Loucy (cell line): ENCODE measurements around the gene BIRC3.

Experiments
- H2AFZ ChIP-seq: fragments of 200-600 bp; sonication (generic); 2 replicates; pipeline ENCODE4 v1.6.0; 2016; ENCODE audit warnings: antibody characterized with exemption, mild to moderate bottlenecking, low read length, moderate library complexity
- H3F3A ChIP-seq: fragments of 200-600 bp; 2 replicates; pipeline ENCODE4 v1.6.0; 2016; ENCODE audit warnings: antibody characterized with exemption, low read depth, mild to moderate bottlenecking
- H3K27me3 ChIP-seq: fragments of 200-600 bp; sonication (generic); 2 replicates; pipeline ENCODE4 v1.6.1; 2014; ENCODE audit warnings: low read length, mild to moderate bottlenecking; ENCODE audit not compliant: insufficient read depth, poor library complexity, severe bottlenecking
- H3K36me3 ChIP-seq: fragments of 200-600 bp; sonication (generic); 2 replicates; pipeline ENCODE4 v1.6.1; 2016; ENCODE audit warnings: low read length; ENCODE audit not compliant: insufficient read depth
- H3K4me1 ChIP-seq: fragments of 200-600 bp; sonication (generic); 2 replicates; pipeline ENCODE4 v1.5.1; 2014; ENCODE audit warnings: low read length, mild to moderate bottlenecking; ENCODE audit not compliant: insufficient read depth, poor library complexity, severe bottlenecking
- H3K4me2 ChIP-seq: fragments of 200-600 bp; sonication (generic); 2 replicates; pipeline ENCODE4 v1.6.0; 2014; ENCODE audit warnings: antibody characterized with exemption, low read length, low read depth, mild to moderate bottlenecking; ENCODE audit not compliant: poor library complexity, severe bottlenecking
- H3K4me3 ChIP-seq: fragments of 200-600 bp; sonication (generic); 2 replicates; pipeline ENCODE4 v1.5.1; 2014; ENCODE audit warnings: low read length, mild to moderate bottlenecking, mixed read lengths; ENCODE audit not compliant: poor library complexity, severe bottlenecking
- H3K79me2 ChIP-seq: fragments of 200-600 bp; sonication (generic); 2 replicates; pipeline ENCODE4 v1.6.1; 2014; ENCODE audit warnings: low read length; ENCODE audit not compliant: insufficient read depth
- H3K9ac ChIP-seq: fragments of 200-600 bp; sonication (generic); 2 replicates; pipeline ENCODE4 v1.6.0; 2014; ENCODE audit warnings: mild to moderate bottlenecking, low read depth, low read length, moderate library complexity; ENCODE audit not compliant: poor library complexity, severe bottlenecking
- H3K9me2 ChIP-seq: fragments of 200-600 bp; sonication (generic); replicated peaks from 2 replicates; pipeline ENCODE4 v1.6.1; 2016; ENCODE audit warnings: low read depth, low read length, mixed read lengths
- H3K9me3 ChIP-seq: fragments of 200-600 bp; sonication (generic); 2 replicates; pipeline ENCODE4 v1.6.1; 2014; ENCODE audit warnings: mild to moderate bottlenecking, antibody characterized with exemption, low read length, low read depth; ENCODE audit not compliant: insufficient read depth
- H4K20me1 ChIP-seq: fragments of 200-600 bp; sonication (generic); 2 replicates; pipeline ENCODE4 v1.6.0; 2014; ENCODE audit warnings: antibody characterized with exemption, low read length, mild to moderate bottlenecking; ENCODE audit not compliant: insufficient read depth, poor library complexity, severe bottlenecking
- EZH2phosphoT487 ChIP-seq: fragments of 200-600 bp; IDR thresholded peaks from 2 replicates; pipeline ENCODE4 v1.6.1; 2018; ENCODE audit warnings: antibody characterized with exemption, mild to moderate bottlenecking, moderate library complexity, borderline replicate concordance
- TF ChIP-seq, protein P1 (sequence below): fragments of 200-600 bp; sonication (generic); conservative IDR thresholded peaks from 2 replicates; pipeline ENCODE4 v1.5.1; 2014; ENCODE audit warnings: mild to moderate bottlenecking, antibody characterized with exemption, low read length

The BIRC3 gene

GRCh38 chr11:102317099-102317767 is at the start of gene BIRC3:
TSS of gene BIRC3 (plus strand) at chr11:102317484. CDS start at chr11:102324510, 7,026 bp downstream.
- H3K9me3 ChIP-seq = no peaks in the 10 kb centered on the region
- peak within 1 kb of the TSS; percentile 66 for H3K9ac ChIP-seq
- TF ChIP-seq EZH2phosphoT487 = no peak
- TF ChIP-seq, protein P1, sequence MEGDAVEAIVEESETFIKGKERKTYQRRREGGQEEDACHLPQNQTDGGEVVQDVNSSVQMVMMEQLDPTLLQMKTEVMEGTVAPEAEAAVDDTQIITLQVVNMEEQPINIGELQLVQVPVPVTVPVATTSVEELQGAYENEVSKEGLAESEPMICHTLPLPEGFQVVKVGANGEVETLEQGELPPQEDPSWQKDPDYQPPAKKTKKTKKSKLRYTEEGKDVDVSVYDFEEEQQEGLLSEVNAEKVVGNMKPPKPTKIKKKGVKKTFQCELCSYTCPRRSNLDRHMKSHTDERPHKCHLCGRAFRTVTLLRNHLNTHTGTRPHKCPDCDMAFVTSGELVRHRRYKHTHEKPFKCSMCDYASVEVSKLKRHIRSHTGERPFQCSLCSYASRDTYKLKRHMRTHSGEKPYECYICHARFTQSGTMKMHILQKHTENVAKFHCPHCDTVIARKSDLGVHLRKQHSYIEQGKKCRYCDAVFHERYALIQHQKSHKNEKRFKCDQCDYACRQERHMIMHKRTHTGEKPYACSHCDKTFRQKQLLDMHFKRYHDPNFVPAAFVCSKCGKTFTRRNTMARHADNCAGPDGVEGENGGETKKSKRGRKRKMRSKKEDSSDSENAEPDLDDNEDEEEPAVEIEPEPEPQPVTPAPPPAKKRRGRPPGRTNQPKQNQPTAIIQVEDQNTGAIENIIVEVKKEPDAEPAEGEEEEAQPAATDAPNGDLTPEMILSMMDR = 0 out of 2 replicates have a peak, but pooled peaks have one; percentile 31

GRCh38 chr11:102267609-102268008 is 49.7 kb upstream of the BIRC3 start:
- peaks cover 14% of the 10 kb centered on the region for H3K4me1 ChIP-seq
- H4K20me1 ChIP-seq = no peaks in the 10 kb centered on the region
- TF ChIP-seq, protein P1 = no peak
- no peak for TF ChIP-seq EZH2phosphoT487
- no peaks in the 10 kb centered on the region for H3F3A ChIP-seq
- H3K9ac ChIP-seq = no peak overlapping the region
- H3K4me3 ChIP-seq = no peak overlapping the region
- H3K27me3 ChIP-seq = no peaks in the 10 kb centered on the region
- no peak overlapping the region for H2AFZ ChIP-seq
- no peak overlapping the region for H3K4me2 ChIP-seq
- H3K9me3 ChIP-seq = no peaks in the 10 kb centered on the region
- no peaks in the 10 kb centered on the region for H3K9me2 ChIP-seq
- no peaks in the 10 kb centered on the region for H3K36me3 ChIP-seq
- no peaks in the 10 kb centered on the region for H3K79me2 ChIP-seq

More at GRCh38 chr11:102317099-102317767, at the start of gene BIRC3:
- Histone ChIP-seq H3K27me3 (no peaks in the 10 kb centered on the region), H3K36me3 (no peaks in the 10 kb centered on the region), H3K4me1 (peaks cover 71% of the 10 kb centered on the region), H4K20me1 (no peaks in the 10 kb centered on the region), H3K9me2 (no peaks in the 10 kb centered on the region), H3K4me2 (peak within 1 kb of the TSS; percentile 76), H3K4me3 (peak within 1 kb of the TSS; percentile 79), H2AFZ (peak within 1 kb of the TSS; percentile 72), H3F3A (no peaks in the 10 kb centered on the region), H3K79me2 (peaks cover 38% of the 10 kb centered on the region)

GRCh38 chr11:102268083-102268984 is 49.0 kb upstream of the BIRC3 start:
- Histone ChIP-seq H3K9ac (no peak overlapping the region), H2AFZ (peak overlapping the region; percentile 53), H3K4me3 (peak overlapping the region; percentile 63), H3K9me2 (no peaks in the 10 kb centered on the region), H4K20me1 (no peaks in the 10 kb centered on the region), H3K9me3 (no peaks in the 10 kb centered on the region), H3K27me3 (no peaks in the 10 kb centered on the region), H3K36me3 (no peaks in the 10 kb centered on the region), H3K4me1 (peaks cover 14% of the 10 kb centered on the region), H3F3A (no peaks in the 10 kb centered on the region), H3K79me2 (no peaks in the 10 kb centered on the region), H3K4me2 (peak overlapping the region; percentile 73)
- TF ChIP-seq, protein P1 = peak; percentile 51
- TF ChIP-seq EZH2phosphoT487 = no peak
